Measurements from ENCODE around the gene VEPH1.

Gene VEPH1

GRCh38 chr3:157475921-157476414, 27.2 kb downstream of the VEPH1 start:
- no peak for DNase-seq (ENCODE audit: low read depth)

- no peak for DNase-seq (ENCODE audit: low read depth)
Measured at GRCh38 chr3:157472648-157473047, 30.6 kb downstream of the VEPH1 start.

GRCh38 chr3:157471064-157471463, 32.2 kb downstream of the VEPH1 start:
- no peak for DNase-seq (ENCODE audit: low read depth)

GRCh38 chr3:157469561-157470294, 33.5 kb downstream of the VEPH1 start:
- DNase-seq (ENCODE audit: low read depth), result no peak

GRCh38 chr3:157467200-157467599, 36.0 kb downstream of the VEPH1 start:
- no peak for DNase-seq (ENCODE audit: low read depth)

- no peak for DNase-seq (ENCODE audit: low read depth)
Measured at GRCh38 chr3:157465741-157466140, 37.5 kb downstream of the VEPH1 start.

GRCh38 chr3:157464321-157464720, 38.9 kb downstream of the VEPH1 start:
- no peak for DNase-seq (ENCODE audit: low read depth)

- DNase-seq (ENCODE audit: low read depth), result no peak
Measured at GRCh38 chr3:157463816-157464215, 39.4 kb downstream of the VEPH1 start.

GRCh38 chr3:157460253-157460652, 43.0 kb downstream of the VEPH1 start:
- DNase-seq (ENCODE audit: low read depth), result no peak

GRCh38 chr3:157459706-157460105, 43.5 kb downstream of the VEPH1 start:
- no peak for DNase-seq (ENCODE audit: low read depth)

GRCh38 chr3:157453824-157454223, 49.4 kb downstream of the VEPH1 start:
- no peak for DNase-seq (ENCODE audit: low read depth)

- no peak for DNase-seq (ENCODE audit: low read depth)
Measured at GRCh38 chr3:157452097-157452496, 51.1 kb downstream of the VEPH1 start.

GRCh38 chr3:157447026-157447694, 56.1 kb downstream of the VEPH1 start:
- DNase-seq (ENCODE audit: low read depth), result no peak

GRCh38 chr3:157445857-157446256, 57.4 kb downstream of the VEPH1 start:
- no peak for DNase-seq (ENCODE audit: low read depth)

GRCh38 chr3:157444797-157445184, 58.4 kb downstream of the VEPH1 start:
- no peak for DNase-seq (ENCODE audit: low read depth)

GRCh38 chr3:157443905-157444796, 59.1 kb downstream of the VEPH1 start:
- DNase-seq (ENCODE audit: low read depth), result no peak

GRCh38 chr3:157442729-157443128, 60.5 kb downstream of the VEPH1 start:
- DNase-seq (ENCODE audit: low read depth), result no peak

GRCh38 chr3:157441102-157441624, 62.1 kb downstream of the VEPH1 start:
- DNase-seq (ENCODE audit: low read depth), result no peak

GRCh38 chr3:157438194-157438730, 65.0 kb downstream of the VEPH1 start:
- no peak for DNase-seq (ENCODE audit: low read depth)

GRCh38 chr3:157436583-157437291, 66.5 kb downstream of the VEPH1 start, which contains the start of gene PTX3:
TSS of gene PTX3 (plus strand) at chr3:157436850. CDS start at chr3:157436934, 84 bp downstream.
- DNase-seq (ENCODE audit: low read depth), result no peak

GRCh38 chr3:157429708-157430107, 73.5 kb downstream of the VEPH1 start:
- no peak for DNase-seq (ENCODE audit: low read depth)
